ENCODE data around the gene XYLT1. TPM values are rescaled to one million over a fixed set of nuclear protein-coding genes. Genes with fewer than 3 reads are reported as not detected.

The XYLT1 gene
- total RNA-seq, 4 donors from 2014 or later: 5.6 to 14.9 (median 10.8) TPM

GRCh38 chr16:17391715-17392114 lies 79.0 kb downstream of the XYLT1 start:
- TF ChIP-seq CTCF (IDR thresholded peaks at IDR 0.05) (no peak), POLR2A (IDR thresholded peaks at IDR 0.05) (no peak)
- intact Hi-C loops (cut with DNase I): no loop called here
- no peak for DNase-seq
- WGBS, 2 donors: 91 to 93% methylated on average over 5 of the region's 5 CpGs
- Histone ChIP-seq H3K4me3 (replicated peaks in 1 of 3) (no peak overlapping the region), H3K4me1 (peaks cover 11 to 20% of the 10 kb centered on the region in 2 donors), H3K36me3 (no peaks in the 10 kb centered on the region), H3K27me3 (no peaks in the 10 kb centered on the region), H3K9me3 (no peaks in the 10 kb centered on the region), H3K27ac (no peak overlapping the region)

GRCh38 chr16:17389384-17389783 lies 81.4 kb downstream of the XYLT1 start:
- no peak overlapping the region for H3K4me3 ChIP-seq (replicated peaks in 1 of 3)
- no peaks in the 10 kb centered on the region for H3K36me3 ChIP-seq
- DNase-seq: no peak
- 95 to 96% methylated on average over 4 of the region's 4 CpGs for WGBS, 2 donors
- H3K9me3 ChIP-seq: no peaks in the 10 kb centered on the region
- H3K27ac ChIP-seq: no peak overlapping the region
- peaks cover 0 to 2% of the 10 kb centered on the region in 2 donors for H3K4me1 ChIP-seq
- no peaks in the 10 kb centered on the region for H3K27me3 ChIP-seq
- intact Hi-C loops (cut with DNase I): no loop called here
- TF ChIP-seq CTCF (IDR thresholded peaks at IDR 0.05) (no peak), POLR2A (IDR thresholded peaks at IDR 0.05) (no peak)

GRCh38 chr16:17387256-17387655 lies 83.5 kb downstream of the XYLT1 start:
- WGBS, 2 donors: 88 to 94% methylated on average over 4 of the region's 4 CpGs
- Histone ChIP-seq H3K9me3 (no peaks in the 10 kb centered on the region), H3K36me3 (no peaks in the 10 kb centered on the region), H3K4me1 (no peaks in the 10 kb centered on the region), H3K4me3 (replicated peaks in 1 of 3) (no peak overlapping the region), H3K27me3 (no peaks in the 10 kb centered on the region), H3K27ac (no peak overlapping the region)
- intact Hi-C loops (cut with DNase I): no loop called here
- DNase-seq: no peak
- TF ChIP-seq POLR2A (IDR thresholded peaks at IDR 0.05) (no peak), CTCF (IDR thresholded peaks at IDR 0.05) (no peak)

- intact Hi-C loops (cut with DNase I): no loop called here
- Histone ChIP-seq H3K36me3 (no peaks in the 10 kb centered on the region), H3K4me1 (no peaks in the 10 kb centered on the region), H3K27ac (no peak overlapping the region), H3K27me3 (no peaks in the 10 kb centered on the region), H3K4me3 (replicated peaks in 1 of 3) (no peak overlapping the region), H3K9me3 (no peaks in the 10 kb centered on the region)
- WGBS, 2 donors: 86 to 88% methylated on average over 3 of the region's 3 CpGs
- DNase-seq: no peak
- no peak for TF ChIP-seq POLR2A (IDR thresholded peaks at IDR 0.05)
- TF ChIP-seq CTCF (IDR thresholded peaks at IDR 0.05): no peak
Measured at GRCh38 chr16:17386229-17386628, 84.5 kb downstream of the XYLT1 start.

- 77 to 84% methylated on average over 5 of the region's 5 CpGs for WGBS, 2 donors
- no peak overlapping the region for H3K27ac ChIP-seq
- H3K4me3 ChIP-seq (replicated peaks in 1 of 3): no peak overlapping the region
- peaks cover 0 to under 1% of the 10 kb centered on the region in 2 donors for H3K4me1 ChIP-seq
- H3K9me3 ChIP-seq: no peaks in the 10 kb centered on the region
- no peak for TF ChIP-seq POLR2A (IDR thresholded peaks at IDR 0.05)
- TF ChIP-seq CTCF (IDR thresholded peaks at IDR 0.05): no peak
- DNase-seq: no peak
- intact Hi-C loops (cut with DNase I): no loop called here
- no peaks in the 10 kb centered on the region for H3K27me3 ChIP-seq
- no peaks in the 10 kb centered on the region for H3K36me3 ChIP-seq
Measured at GRCh38 chr16:17384471-17384870, 86.3 kb downstream of the XYLT1 start.

All from thyroid gland (tissue), 4 donors.